Fibroblast of lung (primary cell): ENCODE data around the gene ALDH3A2. TPM values are rescaled to one million over a fixed set of nuclear protein-coding genes. Genes with fewer than 3 reads are reported as not detected.

Source experiments
- DNase-seq, 2 donors: peaks; one replicate each; pipeline versions ENCODE4 v3.0.0 to v3.0.0-alpha.2; 2010; ENCODE audit warnings: low read depth in 2 of 2
- H2AFZ ChIP-seq: 2 replicates; pipeline ENCODE4 v1.5.1; 2012; ENCODE audit warnings: low read length, control low read depth, inconsistent platforms
- H3K27ac ChIP-seq: 2 replicates; pipeline ENCODE4 v1.5.1; 2011; ENCODE audit warnings: low read length, control low read depth; ENCODE audit not compliant: insufficient read depth
- H3K27me3 ChIP-seq: 2 replicates; pipeline ENCODE4 v1.5.1; 2011; ENCODE audit warnings: mild to moderate bottlenecking, low read length; ENCODE audit not compliant: control insufficient read depth, insufficient read depth
- H3K36me3 ChIP-seq: 2 replicates; pipeline ENCODE4 v1.5.1; 2011; ENCODE audit warnings: low read length; ENCODE audit not compliant: control insufficient read depth, insufficient read depth
- H3K4me1 ChIP-seq: 2 replicates; pipeline ENCODE4 v1.5.1; 2011; ENCODE audit warnings: low read length; ENCODE audit not compliant: control insufficient read depth, insufficient read depth; ENCODE audit errors: extremely low read depth
- H3K4me2 ChIP-seq: 2 replicates; pipeline ENCODE4 v1.5.1; 2011; ENCODE audit warnings: low read length, control low read depth; ENCODE audit not compliant: insufficient read depth; ENCODE audit errors: extremely low read depth
- H3K4me3 ChIP-seq, 4 experiments: fragments of 200-600 bp in 1 of 4; sonication (generic) in 1 of 4; replicated peaks in 1 of 4; 2 replicates each; pipeline ENCODE4 v1.5.1; 2011 to 2016; ENCODE audit warnings: low read length in 4 of 4, low read depth in 3 of 4, mild to moderate bottlenecking in 3 of 4, control low read depth in 2 of 4, inconsistent platforms in 1 of 4, mixed read lengths in 1 of 4; ENCODE audit not compliant: insufficient read depth in 1 of 4; ENCODE audit errors: control extremely low read depth in 1 of 4
- H3K79me2 ChIP-seq: 2 replicates; pipeline ENCODE4 v1.5.1; 2012; ENCODE audit warnings: mild to moderate bottlenecking, low read length, inconsistent platforms; ENCODE audit not compliant: control insufficient read depth, insufficient read depth
- H3K9ac ChIP-seq: 2 replicates; pipeline ENCODE4 v1.5.1; 2011; ENCODE audit warnings: mild to moderate bottlenecking, low read length, control low read depth; ENCODE audit not compliant: insufficient read depth
- H3K9me3 ChIP-seq: 2 replicates; pipeline ENCODE4 v1.5.1; 2012; ENCODE audit warnings: low read depth, low read length; ENCODE audit not compliant: control insufficient read depth, insufficient read depth
- H4K20me1 ChIP-seq: 2 replicates; pipeline ENCODE4 v1.5.1; 2011; ENCODE audit warnings: low read length; ENCODE audit not compliant: control insufficient read depth, insufficient read depth; ENCODE audit errors: extremely low read depth
- CTCF ChIP-seq, 2 donors: IDR thresholded peaks in 1 of 2; conservative IDR thresholded peaks in 1 of 2; 1 replicate in 1 of 2; 2 replicates in 1 of 2; pipeline ENCODE4 v1.5.1; 2011 to 2012; ENCODE audit warnings: low read length in 2 of 2, control low read depth in 1 of 2, inconsistent platforms in 1 of 2, low read depth in 1 of 2, mild to moderate bottlenecking in 1 of 2
- EZH2 ChIP-seq: IDR thresholded peaks from 2 replicates; pipeline ENCODE4 v1.5.1; 2012; ENCODE audit warnings: low read length, control low read depth, mild to moderate bottlenecking; ENCODE audit errors: missing control alignments
- polyA plus RNA-seq, 2 donors: library from polyadenylated mRNA; depleted of rRNA in 1 of 2; stranded (reverse) in 1 of 2; unstranded in 1 of 2; fragments of >200 nt; gene quantifications; 2 replicates each; pipeline ENCODE4 v1.2.1, GENCODE V29; 2011 to 2012; ENCODE audit warnings: missing spikeins in 1 of 2
- total RNA-seq: library from RNA; depleted of rRNA; stranded (reverse); fragments of >200 nt; gene quantifications from 2 replicates; pipeline ENCODE4 v1.2.1, GENCODE V29; 2014

The ALDH3A2 gene
- total and polyA plus RNA-seq, 2 donors (not counting 1 experiment from before 2014, with no cell fraction given), result 14.6 to 30.2 TPM

GRCh38 chr17:19631905-19632304, 16.6 kb upstream of the ALDH3A2 start:
- DNase-seq, result no peak
- no peak overlapping the region for H3K4me2 ChIP-seq
- no peak overlapping the region for H3K4me3 ChIP-seq
- no peaks in the 10 kb centered on the region for H3K4me1 ChIP-seq
- H2AFZ ChIP-seq, result no peak overlapping the region
- no peak overlapping the region for H3K9ac ChIP-seq
- no peaks in the 10 kb centered on the region for H3K36me3 ChIP-seq
- TF ChIP-seq EZH2 (no peak), CTCF (conservative IDR thresholded peaks at IDR 0.05 in 1 of 2, IDR thresholded peaks at IDR 0.05 in 1 of 2; ENCODE audit: low read depth in 1 of 2, low read length in 2 of 2) (no peak)
- no peaks in the 10 kb centered on the region for H3K9me3 ChIP-seq
- H3K79me2 ChIP-seq, result no peaks in the 10 kb centered on the region
- no peaks in the 10 kb centered on the region for H4K20me1 ChIP-seq
- H3K27ac ChIP-seq, result no peak overlapping the region
- H3K27me3 ChIP-seq, result no peaks in the 10 kb centered on the region

GRCh38 chr17:19641687-19642372, 6.7 kb upstream of the ALDH3A2 start:
- Histone ChIP-seq H3K9ac (no peak overlapping the region), H2AFZ (no peak overlapping the region), H3K27ac (no peak overlapping the region), H3K9me3 (no peaks in the 10 kb centered on the region), H4K20me1 (no peaks in the 10 kb centered on the region), H3K4me2 (no peak overlapping the region), H3K36me3 (no peaks in the 10 kb centered on the region), H3K4me1 (no peaks in the 10 kb centered on the region), H3K4me3 (no peak overlapping the region), H3K79me2 (no peaks in the 10 kb centered on the region), H3K27me3 (peaks cover 8% of the 10 kb centered on the region)
- TF ChIP-seq CTCF (conservative IDR thresholded peaks at IDR 0.05 in 1 of 2, IDR thresholded peaks at IDR 0.05 in 1 of 2; ENCODE audit: low read depth in 1 of 2, low read length in 2 of 2) (no peak), EZH2 (no peak)
- no peak for DNase-seq

GRCh38 chr17:19642373-19642893, 6.1 kb upstream of the ALDH3A2 start:
- Histone ChIP-seq H3K9me3 (no peaks in the 10 kb centered on the region), H3K27me3 (peaks cover 8% of the 10 kb centered on the region), H3K36me3 (no peaks in the 10 kb centered on the region), H2AFZ (no peak overlapping the region), H3K4me2 (no peak overlapping the region), H3K4me1 (peaks cover 4% of the 10 kb centered on the region), H3K9ac (no peak overlapping the region), H4K20me1 (no peaks in the 10 kb centered on the region), H3K27ac (no peak overlapping the region), H3K4me3 (no peak overlapping the region), H3K79me2 (no peaks in the 10 kb centered on the region)
- TF ChIP-seq CTCF (conservative IDR thresholded peaks at IDR 0.05 in 1 of 2, IDR thresholded peaks at IDR 0.05 in 1 of 2; ENCODE audit: low read depth in 1 of 2, low read length in 2 of 2) (no peak), EZH2 (no peak)
- DNase-seq, result no peak
